GM12878 (cell line): ENCODE measurements around the gene ESRRB. TPM values are rescaled to one million over a fixed set of nuclear protein-coding genes. Genes with fewer than 3 reads are reported as not detected.

Source experiments
- ATAC-seq: fragments of 200-7000 bp; cut with Tn5 transposase; 3 replicates; pipeline ENCODE4 v1.9.1; 2020; ENCODE audit warnings: mild to moderate bottlenecking, moderate library complexity
- BruUV-seq: library from RNA; stranded (reverse); fragments of 400-500 nt; replicated peaks from 2 replicates; lab custom pipeline; 2021; lab: Mats Ljungman, UMichigan
- CTCF ChIA-PET: fragments of 300-600 bp; sonication (Branson Sonifier 250); formaldehyde crosslinking; extraction: SDS; loops from one replicate; lab custom pipeline; 2021; ENCODE audit warnings: inconsistent platforms; lab: Yijun Ruan, JAX
- POLR2A ChIA-PET: fragments of 350-600 bp; formaldehyde crosslinking; extraction: SDS; loops from one replicate; lab custom pipeline; 2021; ENCODE audit warnings: inconsistent platforms; lab: Charles Lee
- RAD21 ChIA-PET: fragments of 300-600 bp; sonication (Branson Sonifier 250); formaldehyde crosslinking; loops from one replicate; lab custom pipeline; 2023; ENCODE audit warnings: antibody characterized with exemption; ENCODE audit not compliant: unreplicated experiment; lab: Charles Lee
- SMC1A ChIA-PET: fragments of 300-600 bp; sonication (Branson Sonifier 250); formaldehyde crosslinking; loops from one replicate; lab custom pipeline; 2023; ENCODE audit not compliant: unreplicated experiment, uncharacterized antibody; lab: Charles Lee
- DNase-seq: peaks from one replicate; pipeline ENCODE4 v3.0.0-alpha.2; 2011; ENCODE audit warnings: low read depth, low spot score
- FAIRE-seq: peaks from 3 replicates; lab custom pipeline; 2011; peaks lifted over from hg19 to GRCh38; lab: Jason Lieb, UNC
- H2AFZ ChIP-seq: 2 replicates; pipeline ENCODE4 v1.6.0; 2011; ENCODE audit warnings: low read depth, low read length, control low read depth; ENCODE audit not compliant: control insufficient read depth
- H3K27ac ChIP-seq: 2 replicates; pipeline ENCODE4 v1.5.1; 2011; ENCODE audit warnings: control low read depth; ENCODE audit not compliant: control insufficient read depth, insufficient read depth
- H3K27me3 ChIP-seq, 2 experiments: replicated peaks in 1 of 2; 2 replicates each; pipeline versions ENCODE4 v1.6.0 to v1.6.1; 2011; ENCODE audit warnings: low read length in 1 of 2; ENCODE audit not compliant: control insufficient read depth in 2 of 2, insufficient read depth in 2 of 2
- H3K36me3 ChIP-seq, 2 experiments: 2 replicates each; pipeline ENCODE4 v1.5.1; 2011; ENCODE audit warnings: low read length in 1 of 2; ENCODE audit not compliant: control insufficient read depth in 2 of 2, insufficient read depth in 2 of 2
- H3K4me1 ChIP-seq: 2 replicates; pipeline ENCODE4 v1.6.1; 2011; ENCODE audit warnings: mild to moderate bottlenecking, low read length, moderate library complexity, mixed read lengths; ENCODE audit not compliant: control insufficient read depth, insufficient read depth
- H3K4me2 ChIP-seq: 2 replicates; pipeline ENCODE4 v1.6.0; 2011; ENCODE audit warnings: control low read depth; ENCODE audit not compliant: control insufficient read depth, insufficient read depth
- H3K4me3 ChIP-seq: fragments of 200-600 bp; sonication (generic); 2 replicates; pipeline ENCODE4 v1.5.1; 2016
- H3K79me2 ChIP-seq: 2 replicates; pipeline ENCODE4 v1.6.0; 2011; ENCODE audit warnings: low read length; ENCODE audit not compliant: control insufficient read depth, insufficient read depth
- H3K9ac ChIP-seq: 2 replicates; pipeline ENCODE4 v1.8.0; 2011; ENCODE audit warnings: low read length, control low read depth, mixed read lengths; ENCODE audit not compliant: control insufficient read depth, insufficient read depth
- H3K9me3 ChIP-seq: replicated peaks from 3 replicates; pipeline ENCODE4 v1.5.1; 2011; ENCODE audit warnings: mild to moderate bottlenecking, low read length; ENCODE audit not compliant: control insufficient read depth, insufficient read depth
- H4K20me1 ChIP-seq: 2 replicates; pipeline ENCODE4 v1.6.0; 2011; ENCODE audit not compliant: control insufficient read depth, insufficient read depth
- ATF7 ChIP-seq: fragments of 450-650 bp; IDR thresholded peaks from 2 replicates; pipeline ENCODE4 v1.6.1; 2016; ENCODE audit warnings: low read depth, mild to moderate bottlenecking
- GABPA ChIP-seq: IDR thresholded peaks from 2 replicates; pipeline ENCODE4 v1.6.1; 2014; ENCODE audit warnings: antibody characterized with exemption, low read depth, mild to moderate bottlenecking, inconsistent platforms
- JUND ChIP-seq: IDR thresholded peaks from 2 replicates; pipeline ENCODE4 v1.6.1; 2012; ENCODE audit warnings: low read depth, mild to moderate bottlenecking, low read length, improper control_type of control experiment, moderate library complexity
- MEF2B ChIP-seq: fragments of 450-650 bp; IDR thresholded peaks from 2 replicates; pipeline ENCODE4 v1.6.1; 2018; ENCODE audit warnings: mild to moderate bottlenecking, moderate library complexity; ENCODE audit not compliant: partially characterized antibody, poor library complexity, severe bottlenecking
- ZNF217 ChIP-seq: fragments of 450-650 bp; IDR thresholded peaks from 2 replicates; pipeline ENCODE4 v1.6.1; 2017; ENCODE audit warnings: antibody characterized with exemption, mild to moderate bottlenecking
- WGBS: methylation state at CpG from one replicate; pipeline ENCODE4 v1.1.6; 2016; ENCODE audit warnings: low lambda C conversion rate; ENCODE audit not compliant: insufficient replicate concordance, insufficient coverage; ENCODE audit errors: missing lambda C conversion rate; 5-methylcytosine and 5-hydroxymethylcytosine counted together
- in situ Hi-C: fragments of 300-500 bp; cut with MboI; formaldehyde crosslinking; loops from 9 replicates; pipeline ENCODE4 v1.14.3; 2018; ENCODE audit warnings: mixed read lengths
- intact Hi-C: fragments of 100-400 bp; cut with micrococcal nuclease; formaldehyde crosslinking; loops from one replicate; pipeline ENCODE4 v1.14.2; 2022; ENCODE audit not compliant: unreplicated experiment
- polyA plus RNA-seq, 11 experiments: library from polyadenylated mRNA; depleted of rRNA in 4 of 11; unstranded in 6 of 11; stranded (reverse) in 5 of 11; fragments of >200 nt; fragmentation: Nextera tagmentation in 4 of 11; fragmentation: Illumina TruSeq in 1 of 11; extraction: Ambion mirVana in 4 of 11; extraction: Trizol in 1 of 11; gene quantifications; 1 replicate in 1 of 11; 2 replicates in 10 of 11; pipeline versions ENCODE4 v1.2.1 to v1.2.3, GENCODE V29; 2011 to 2016; ENCODE audit warnings: inconsistent platforms in 2 of 11, missing spikeins in 2 of 11, low read depth in 1 of 11
- total RNA-seq, 4 experiments: library from RNA; depleted of rRNA in 3 of 4; stranded (reverse); fragments of >200 nt in 3 of 4; fragmentation: Illumina TruSeq in 1 of 4; extraction: Trizol in 1 of 4; gene quantifications; 2 replicates each; pipeline versions ENCODE4 v1.2.1 to v1.2.3, GENCODE V29; 2013 to 2021
- TF ChIP-seq, protein P1 (sequence below): fragments of 450-650 bp; formaldehyde crosslinking; IDR thresholded peaks from 2 replicates; pipeline ENCODE4 v1.5.0; 2022; ENCODE audit warnings: mild to moderate bottlenecking, missing genetic modification characterization

ESRRB gene
- total and polyA plus RNA-seq, 10 of the 15 experiments (the other 5 are each of a cell fraction or from before 2014, with no cell fraction given), result 0.03 to 0.73 (median 0.11) TPM; not detected in 6

- ChIA-PET POLR2A (no interaction called here), RAD21 (interaction anchor here (0.9 to 1.2 kb wide), 3 partner anchors 15 to 152 kb away, joined by 3 to 4 read pairs (median 4); no protein-coding TSS in a partner anchor), CTCF (interaction anchor here (1.1 to 1.6 kb wide), 4 partner anchors 15 to 186 kb away, joined by 3 to 12 read pairs (median 4); partner anchors contain the start of gene GPATCH2L), SMC1A (interaction anchor here (1.0 to 1.2 kb wide), 2 partner anchors 287 to 669 kb away, joined by 3 read pairs; no protein-coding TSS in a partner anchor)
- Histone ChIP-seq H3K4me3 (no peak overlapping the region), H3K27ac (no peak overlapping the region), H3K27me3 (no peaks in the 10 kb centered on the region; a peak in 1 of 4 replicates), H3K9ac (no peak overlapping the region; the same call in 1 of the 2 replicates), H3K79me2 (no peaks in the 10 kb centered on the region), H3K4me1 (no peaks in the 10 kb centered on the region), H4K20me1 (no peaks in the 10 kb centered on the region), H2AFZ (no peak overlapping the region), H3K36me3 (no peaks in the 10 kb centered on the region), H3K4me2 (no peak overlapping the region), H3K9me3 (no peaks in the 10 kb centered on the region)
- in situ Hi-C loops, result no loop called here
- ATAC-seq (no peak), DNase-seq (no peak), FAIRE-seq (no peak)
- TF ChIP-seq MEF2B (no peak), JUND (no peak), ATF7 (no peak), ZNF217 (no peak), GABPA (no peak)
- TF ChIP-seq, protein P1, sequence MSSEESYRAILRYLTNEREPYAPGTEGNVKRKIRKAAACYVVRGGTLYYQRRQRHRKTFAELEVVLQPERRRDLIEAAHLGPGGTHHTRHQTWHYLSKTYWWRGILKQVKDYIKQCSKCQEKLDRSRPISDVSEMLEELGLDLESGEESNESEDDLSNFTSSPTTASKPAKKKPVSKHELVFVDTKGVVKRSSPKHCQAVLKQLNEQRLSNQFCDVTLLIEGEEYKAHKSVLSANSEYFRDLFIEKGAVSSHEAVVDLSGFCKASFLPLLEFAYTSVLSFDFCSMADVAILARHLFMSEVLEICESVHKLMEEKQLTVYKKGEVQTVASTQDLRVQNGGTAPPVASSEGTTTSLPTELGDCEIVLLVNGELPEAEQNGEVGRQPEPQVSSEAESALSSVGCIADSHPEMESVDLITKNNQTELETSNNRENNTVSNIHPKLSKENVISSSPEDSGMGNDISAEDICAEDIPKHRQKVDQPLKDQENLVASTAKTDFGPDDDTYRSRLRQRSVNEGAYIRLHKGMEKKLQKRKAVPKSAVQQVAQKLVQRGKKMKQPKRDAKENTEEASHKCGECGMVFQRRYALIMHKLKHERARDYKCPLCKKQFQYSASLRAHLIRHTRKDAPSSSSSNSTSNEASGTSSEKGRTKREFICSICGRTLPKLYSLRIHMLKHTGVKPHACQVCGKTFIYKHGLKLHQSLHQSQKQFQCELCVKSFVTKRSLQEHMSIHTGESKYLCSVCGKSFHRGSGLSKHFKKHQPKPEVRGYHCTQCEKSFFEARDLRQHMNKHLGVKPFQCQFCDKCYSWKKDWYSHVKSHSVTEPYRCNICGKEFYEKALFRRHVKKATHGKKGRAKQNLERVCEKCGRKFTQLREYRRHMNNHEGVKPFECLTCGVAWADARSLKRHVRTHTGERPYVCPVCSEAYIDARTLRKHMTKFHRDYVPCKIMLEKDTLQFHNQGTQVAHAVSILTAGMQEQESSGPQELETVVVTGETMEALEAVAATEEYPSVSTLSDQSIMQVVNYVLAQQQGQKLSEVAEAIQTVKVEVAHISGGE, result peak; percentile 61
- BruUV-seq, result no TSS peak
- intact Hi-C loops, result no loop called here
- WGBS, result 24% methylated on average over 16 of the region's 16 CpGs
These were observed 38.0 kb upstream of the ESRRB start for GRCh38 chr14:76337635-76338545.
